Measurements from ENCODE around the gene RAD51B. TPM values are rescaled to one million over a fixed set of nuclear protein-coding genes. Genes with fewer than 3 reads are reported as not detected.

The RAD51B gene
- polyA plus RNA-seq, 1 donor (not counting 4 experiments of a cell fraction or from before 2014, with no cell fraction given) = 13.3 TPM

GRCh38 chr14:68281497-68281896 is 461.9 kb downstream of the RAD51B start:
- dilution Hi-C loops (cut with MboI; ENCODE audit: extremely low pct_ligation_motif_present, low sequenced_read_pairs) = no loop called here
- DNase-seq (ENCODE audit: low read depth, low spot score) (no peak), FAIRE-seq (no peak)
- H3K4me1 ChIP-seq (ENCODE audit: control insufficient read depth, extremely low read depth, insufficient read depth, low read length) = peaks cover 7% of the 10 kb centered on the region
- no peaks in the 10 kb centered on the region for H4K20me1 ChIP-seq (ENCODE audit: control insufficient read depth, extremely low read depth, insufficient read depth, low read length)
- no peak overlapping the region for H3K27ac ChIP-seq (ENCODE audit: control insufficient read depth, insufficient read depth, low read length)
- H3K9me3 ChIP-seq (ENCODE audit: control insufficient read depth, low read depth, low read length) = no peaks in the 10 kb centered on the region
- TF ChIP-seq, protein P1, sequence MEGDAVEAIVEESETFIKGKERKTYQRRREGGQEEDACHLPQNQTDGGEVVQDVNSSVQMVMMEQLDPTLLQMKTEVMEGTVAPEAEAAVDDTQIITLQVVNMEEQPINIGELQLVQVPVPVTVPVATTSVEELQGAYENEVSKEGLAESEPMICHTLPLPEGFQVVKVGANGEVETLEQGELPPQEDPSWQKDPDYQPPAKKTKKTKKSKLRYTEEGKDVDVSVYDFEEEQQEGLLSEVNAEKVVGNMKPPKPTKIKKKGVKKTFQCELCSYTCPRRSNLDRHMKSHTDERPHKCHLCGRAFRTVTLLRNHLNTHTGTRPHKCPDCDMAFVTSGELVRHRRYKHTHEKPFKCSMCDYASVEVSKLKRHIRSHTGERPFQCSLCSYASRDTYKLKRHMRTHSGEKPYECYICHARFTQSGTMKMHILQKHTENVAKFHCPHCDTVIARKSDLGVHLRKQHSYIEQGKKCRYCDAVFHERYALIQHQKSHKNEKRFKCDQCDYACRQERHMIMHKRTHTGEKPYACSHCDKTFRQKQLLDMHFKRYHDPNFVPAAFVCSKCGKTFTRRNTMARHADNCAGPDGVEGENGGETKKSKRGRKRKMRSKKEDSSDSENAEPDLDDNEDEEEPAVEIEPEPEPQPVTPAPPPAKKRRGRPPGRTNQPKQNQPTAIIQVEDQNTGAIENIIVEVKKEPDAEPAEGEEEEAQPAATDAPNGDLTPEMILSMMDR (optimal IDR thresholded peaks at IDR 0.05 in 1 of 3, IDR thresholded peaks at IDR 0.05 in 1 of 3, conservative IDR thresholded peaks at IDR 0.05 in 1 of 3; ENCODE audit: extremely low read depth in 1 of 3, insufficient read depth in 2 of 3, low read length in 3 of 3) = no peak
- TF ChIP-seq EZH2 (IDR thresholded peaks at IDR 0.05; ENCODE audit: low read length) = no peak
- H3K9me1 ChIP-seq (ENCODE audit: control insufficient read depth, extremely low read depth, insufficient read depth, low read length) = no peaks in the 10 kb centered on the region
- H3K9ac ChIP-seq (ENCODE audit: control insufficient read depth, extremely low read depth, insufficient read depth, low read length) = no peak overlapping the region
- H2AFZ ChIP-seq (ENCODE audit: control insufficient read depth, low read length) = no peak overlapping the region
- H3K36me3 ChIP-seq (ENCODE audit: control insufficient read depth in 2 of 2, extremely low read depth in 1 of 2, insufficient read depth in 2 of 2, low read length in 2 of 2) = no peaks in the 10 kb centered on the region
- no peak overlapping the region for H3K4me3 ChIP-seq (ENCODE audit: control insufficient read depth in 2 of 3, extremely low read depth in 1 of 3, insufficient read depth in 2 of 3, low read depth in 1 of 3, low read length in 3 of 3)
- no peak overlapping the region for H3K4me2 ChIP-seq (ENCODE audit: control insufficient read depth, extremely low read depth, insufficient read depth, low read depth, low read length)
- no peaks in the 10 kb centered on the region for H3K27me3 ChIP-seq (ENCODE audit: control insufficient read depth, extremely low read depth, insufficient read depth, low read length)
- H3K79me2 ChIP-seq (ENCODE audit: control insufficient read depth, insufficient read depth, low read length) = no peaks in the 10 kb centered on the region

DNA sequence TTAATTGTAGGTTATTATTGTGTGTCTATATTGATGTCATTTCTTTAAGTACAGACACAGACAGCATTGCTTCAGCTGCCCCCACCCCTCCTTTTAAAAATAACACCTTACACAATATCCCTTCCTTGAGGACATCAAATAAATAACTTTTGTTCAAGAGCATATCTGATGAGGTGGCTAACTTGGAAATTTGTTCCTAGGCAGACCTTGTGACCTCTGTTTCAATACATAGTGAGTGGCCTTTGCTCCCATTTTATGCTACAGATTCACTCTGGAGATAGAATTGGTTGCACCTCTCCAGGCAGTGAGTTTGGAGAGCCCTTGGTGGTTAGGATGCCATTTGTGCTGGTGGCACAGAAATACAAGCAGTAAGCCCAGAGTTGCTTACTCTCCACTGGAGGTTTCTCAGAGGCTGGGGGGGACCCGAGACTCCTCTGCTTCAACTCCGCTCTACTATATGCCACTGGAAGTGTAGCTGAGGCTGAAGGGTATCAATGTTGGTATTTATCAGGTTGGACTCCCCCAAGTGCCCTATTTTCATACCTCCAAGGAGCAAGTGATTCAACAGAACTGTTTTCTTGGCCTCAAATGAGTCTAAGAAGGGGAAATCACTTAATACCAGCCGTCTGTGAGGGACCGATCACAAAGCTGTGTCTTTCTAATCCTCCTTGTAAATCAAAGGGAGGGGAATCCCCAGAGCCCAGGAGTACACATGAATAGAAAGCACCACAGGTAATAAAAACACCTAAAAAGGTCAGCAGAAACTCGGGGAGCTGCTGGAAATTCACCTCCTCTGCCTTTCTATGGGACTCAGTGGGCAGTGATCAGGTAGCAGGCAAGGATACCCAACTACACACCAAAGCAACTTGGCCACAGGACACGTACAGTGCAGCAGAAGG is 463.1 kb downstream of the RAD51B start:
- Histone ChIP-seq H3K27me3 (ENCODE audit: control insufficient read depth, extremely low read depth, insufficient read depth, low read length) (no peaks in the 10 kb centered on the region), H3K4me2 (ENCODE audit: control insufficient read depth, extremely low read depth, insufficient read depth, low read depth, low read length) (no peak overlapping the region), H3K9me1 (ENCODE audit: control insufficient read depth, extremely low read depth, insufficient read depth, low read length) (no peaks in the 10 kb centered on the region), H4K20me1 (ENCODE audit: control insufficient read depth, extremely low read depth, insufficient read depth, low read length) (no peaks in the 10 kb centered on the region), H2AFZ (ENCODE audit: control insufficient read depth, low read length) (no peak overlapping the region), H3K27ac (ENCODE audit: control insufficient read depth, insufficient read depth, low read length) (no peak overlapping the region), H3K4me1 (ENCODE audit: control insufficient read depth, extremely low read depth, insufficient read depth, low read length) (peaks cover 7% of the 10 kb centered on the region), H3K9me3 (ENCODE audit: control insufficient read depth, low read depth, low read length) (no peaks in the 10 kb centered on the region), H3K4me3 (ENCODE audit: control insufficient read depth in 2 of 3, extremely low read depth in 1 of 3, insufficient read depth in 2 of 3, low read depth in 1 of 3, low read length in 3 of 3) (no peak overlapping the region), H3K79me2 (ENCODE audit: control insufficient read depth, insufficient read depth, low read length) (no peaks in the 10 kb centered on the region), H3K9ac (ENCODE audit: control insufficient read depth, extremely low read depth, insufficient read depth, low read length) (no peak overlapping the region), H3K36me3 (ENCODE audit: control insufficient read depth in 2 of 2, extremely low read depth in 1 of 2, insufficient read depth in 2 of 2, low read length in 2 of 2) (no peaks in the 10 kb centered on the region)
- DNase-seq (ENCODE audit: low read depth, low spot score) (no peak), FAIRE-seq (no peak)
- TF ChIP-seq, protein P1 (optimal IDR thresholded peaks at IDR 0.05 in 1 of 3, IDR thresholded peaks at IDR 0.05 in 1 of 3, conservative IDR thresholded peaks at IDR 0.05 in 1 of 3; ENCODE audit: extremely low read depth in 1 of 3, insufficient read depth in 2 of 3, low read length in 3 of 3) = no peak
- TF ChIP-seq EZH2 (IDR thresholded peaks at IDR 0.05; ENCODE audit: low read length) = no peak
- dilution Hi-C loops (cut with MboI; ENCODE audit: extremely low pct_ligation_motif_present, low sequenced_read_pairs) = no loop called here

Measured in keratinocyte (primary cell).